Prostate gland (tissue), 1 donor: ENCODE results near the gene DOP1A.

Experiments used
- POLR2A ChIP-seq: fragments of 450-650 bp; IDR thresholded peaks from one replicate; pipeline ENCODE4 v1.6.1; 2016; ENCODE audit warnings: antibody characterized with exemption, mild to moderate bottlenecking
- POLR2AphosphoS5 ChIP-seq: sonication (generic); formaldehyde crosslinking; IDR thresholded peaks from one replicate; pipeline ENCODE4 v1.6.1; 2017; ENCODE audit warnings: antibody characterized with exemption

GRCh38 chr6:83183082-83183828, 115.8 kb downstream of the DOP1A start:
- TF ChIP-seq POLR2AphosphoS5 (no peak), POLR2A (no peak)
